GM21576 (cell line): ENCODE measurements around the gene FGG.

ENCODE experiments used
- ATAC-seq: cut with Tn5 transposase; IDR thresholded peaks from one replicate; pipeline ENCODE4 v1.9.1; 2021; ENCODE audit warnings: mild to moderate bottlenecking, moderate library complexity; ENCODE audit not compliant: unreplicated experiment

The FGG gene

DNA sequence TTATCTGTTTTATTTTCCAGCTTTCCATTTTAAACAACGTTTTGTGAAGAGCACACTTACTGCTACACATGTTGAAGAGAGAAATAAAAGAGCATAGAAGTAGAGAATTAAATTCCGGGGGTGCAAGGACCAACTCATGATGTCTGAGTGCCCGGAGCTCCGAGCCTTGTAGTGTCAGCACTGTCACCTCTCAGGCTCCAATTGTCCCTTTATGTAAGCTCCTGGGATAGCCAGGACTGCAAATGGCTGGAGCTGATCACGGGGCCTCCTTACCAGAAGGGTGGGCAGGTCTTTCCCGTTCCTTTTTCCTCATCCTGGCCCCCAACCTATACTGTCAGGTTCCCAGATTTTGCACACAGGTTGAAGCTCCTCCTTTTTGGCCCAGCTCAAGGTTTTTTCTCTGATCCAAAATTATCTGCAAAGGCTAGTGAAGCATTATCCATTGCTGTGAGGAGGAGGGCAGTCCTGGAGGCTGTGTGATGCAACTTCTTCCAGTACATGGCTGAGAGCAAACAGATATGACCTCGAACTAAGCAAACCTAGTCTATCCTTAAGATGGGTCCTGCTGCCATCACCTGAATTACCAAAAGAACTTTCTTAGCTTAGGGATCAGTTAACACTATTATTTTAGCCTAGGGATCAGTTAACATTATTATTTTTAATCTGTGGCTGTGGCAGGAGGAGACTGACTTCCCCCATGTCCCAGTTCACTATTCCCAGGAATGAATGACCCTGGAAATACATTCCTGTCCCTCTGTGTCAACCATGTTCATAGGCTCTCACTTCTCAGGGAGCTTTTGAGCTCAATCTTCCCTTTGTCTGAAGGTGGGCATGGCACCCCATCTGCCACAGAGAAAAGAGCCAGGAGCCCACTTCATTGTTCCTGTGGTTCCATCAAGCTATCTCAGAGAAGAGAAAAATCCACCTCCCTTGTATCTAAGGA lies at the start of gene FGG:
Gene FGG (minus strand): TSS at position 185 of the 943 bp plus-strand sequence. CDS start 47 bp downstream, at position 138.
- ATAC-seq = no peak

DNA sequence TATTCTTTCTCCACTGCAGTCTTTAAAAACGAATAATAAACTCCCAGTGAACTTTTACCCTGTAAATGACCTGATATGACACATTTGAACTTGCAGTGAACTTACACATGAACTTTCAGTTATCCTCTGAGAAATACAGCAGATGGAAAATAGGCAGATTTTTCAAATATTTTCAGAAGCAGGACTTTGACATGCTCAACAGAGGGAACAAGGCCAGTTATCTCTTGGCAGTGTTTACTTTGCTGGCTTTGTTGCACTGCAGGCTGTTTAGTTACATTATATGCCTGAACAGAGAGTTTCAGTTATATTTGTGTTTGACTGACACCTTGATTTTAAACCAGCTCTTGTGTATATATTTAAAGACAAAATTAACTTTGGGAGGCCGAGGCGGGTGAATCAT lies 47.6 kb upstream of the FGG start:
- no peak for ATAC-seq

DNA sequence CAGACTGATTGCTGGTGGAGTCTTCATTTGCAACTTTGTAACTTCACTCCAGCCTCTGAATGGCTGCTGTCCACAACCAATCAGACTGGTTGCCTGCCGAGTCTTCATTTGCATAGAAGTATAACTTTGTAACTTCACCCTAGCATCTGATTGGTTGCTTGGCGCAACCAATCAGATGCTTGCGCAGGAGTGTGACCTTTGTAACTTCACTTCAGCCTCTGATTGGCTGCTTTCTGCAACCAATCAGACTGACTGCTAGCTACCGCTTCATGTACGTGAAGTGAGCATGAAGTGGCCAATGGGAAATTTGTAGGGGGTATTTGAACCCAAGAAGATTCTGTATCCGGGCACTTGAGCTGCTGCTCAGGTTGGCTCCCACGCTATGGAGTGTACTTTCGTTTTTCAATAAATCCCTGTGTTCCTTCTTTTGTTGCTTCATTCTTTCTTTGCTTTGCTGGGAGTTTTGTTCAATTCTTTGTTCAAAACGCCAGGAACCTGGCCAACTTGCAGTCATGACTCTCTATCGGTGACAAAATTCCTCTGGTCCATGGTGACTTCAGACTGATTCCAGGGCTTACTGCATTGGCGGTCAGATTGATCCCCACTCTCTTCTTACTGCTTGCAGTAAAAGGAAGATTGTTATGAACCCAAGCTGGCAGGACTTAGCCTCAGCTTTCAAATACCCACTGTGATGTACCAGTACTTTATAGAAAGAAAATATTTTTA lies 46.4 kb upstream of the FGG start:
- no peak for ATAC-seq

DNA sequence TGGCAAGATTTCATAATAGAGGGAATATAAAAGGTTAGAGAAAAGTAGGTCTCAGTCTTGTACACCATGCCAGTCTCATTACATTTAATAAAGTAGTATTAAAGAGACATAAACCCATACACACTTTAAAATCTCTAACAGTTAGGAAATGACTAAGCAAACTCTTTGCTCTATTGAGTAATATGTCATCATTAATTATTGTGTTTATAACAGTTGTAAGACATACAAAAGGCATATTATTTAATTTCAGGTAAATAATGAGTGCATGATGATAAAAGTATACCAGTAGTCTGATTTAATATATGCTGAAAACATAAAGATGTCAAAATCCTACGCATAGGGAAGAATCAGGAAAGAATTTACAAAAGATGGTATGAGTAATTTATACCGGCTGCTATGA lies 31.0 kb upstream of the FGG start:
- no peak for ATAC-seq

DNA sequence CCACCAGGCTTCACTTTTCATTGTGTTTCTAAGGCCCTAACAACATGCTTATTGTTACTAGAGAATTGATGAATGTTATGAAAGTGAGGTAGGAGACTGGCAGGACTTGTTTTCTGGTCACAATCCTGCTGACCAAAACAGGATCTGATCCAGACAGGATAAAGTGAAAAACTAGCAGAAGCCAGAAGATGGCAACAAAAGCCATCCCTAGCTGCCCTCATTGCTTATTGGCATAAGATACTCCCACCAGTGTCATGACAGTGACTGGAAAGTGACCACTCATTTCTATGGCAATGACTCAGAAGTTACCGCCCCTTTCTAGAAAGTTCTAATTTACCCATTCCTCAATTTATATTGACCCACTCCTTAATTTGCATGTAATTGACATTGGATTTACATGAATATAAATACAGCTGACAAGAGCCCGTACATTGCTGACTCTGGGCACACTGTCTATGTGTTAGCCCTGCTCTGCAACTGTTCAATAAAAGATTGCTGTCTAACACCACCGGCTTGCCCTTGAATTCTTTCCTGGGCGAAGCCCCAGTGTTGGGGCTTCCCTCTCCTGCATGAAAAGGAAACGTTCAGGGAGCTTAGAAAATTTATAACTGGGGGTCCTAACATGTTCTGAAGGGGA lies 30.0 kb upstream of the FGG start:
- ATAC-seq = no peak

DNA sequence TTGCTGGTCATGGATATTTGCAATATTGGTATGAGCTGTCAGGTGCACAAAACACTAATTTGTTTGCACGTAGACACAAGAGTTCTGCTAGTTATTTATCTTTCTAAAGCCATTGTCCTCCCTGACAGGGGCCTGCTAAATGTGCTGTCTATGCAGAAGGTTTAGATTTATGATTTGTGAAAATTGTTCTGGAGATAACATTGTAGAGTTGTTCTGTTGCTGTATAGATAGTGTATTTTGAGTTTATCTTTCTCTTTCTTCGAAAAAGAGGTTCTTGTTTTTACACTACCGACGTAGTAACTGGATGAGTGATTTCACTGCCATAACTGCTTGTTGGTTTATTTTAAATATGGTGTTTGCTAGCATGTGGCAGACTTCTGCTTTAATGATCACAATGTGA lies 28.5 kb upstream of the FGG start:
- no peak for ATAC-seq

DNA sequence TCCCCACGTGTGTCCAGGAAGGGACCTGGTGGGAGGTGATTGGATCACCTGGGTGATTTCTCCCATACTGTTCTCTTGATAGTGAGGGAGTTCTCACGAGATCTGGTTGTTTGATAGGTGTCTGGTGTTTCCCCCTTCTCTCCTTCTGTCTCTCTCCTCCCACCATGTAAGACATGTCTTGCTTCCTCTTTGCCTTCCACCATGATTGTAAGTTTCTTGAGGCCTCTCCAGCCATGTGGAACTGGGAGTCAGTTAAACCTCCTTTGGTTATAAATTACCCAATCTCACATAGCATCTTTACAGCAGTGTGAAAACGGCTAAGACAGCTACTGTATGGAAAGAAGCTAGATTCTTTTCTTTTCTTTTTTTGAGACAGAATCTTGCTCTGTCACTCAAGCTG lies 21.6 kb upstream of the FGG start:
- ATAC-seq = no peak

DNA sequence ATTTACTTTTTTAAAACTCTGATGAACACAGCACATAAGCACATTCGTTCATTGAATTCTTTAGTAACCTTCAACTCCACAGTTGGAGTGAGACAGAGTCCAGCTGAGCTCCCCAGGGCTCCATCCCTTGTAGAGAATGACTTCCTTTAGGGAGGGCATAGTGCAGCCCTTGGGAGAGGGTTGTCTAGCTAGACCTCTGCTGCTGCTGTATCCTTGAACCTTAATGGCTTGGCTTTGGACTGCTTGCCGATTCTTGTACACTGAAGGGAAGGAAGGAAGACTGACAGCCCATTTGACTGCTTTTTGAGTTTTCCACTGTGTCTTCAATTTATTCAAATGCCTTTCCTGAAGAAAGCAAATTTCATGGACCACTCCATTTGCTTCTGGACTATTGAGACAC lies 19.4 kb upstream of the FGG start:
- ATAC-seq = no peak

DNA sequence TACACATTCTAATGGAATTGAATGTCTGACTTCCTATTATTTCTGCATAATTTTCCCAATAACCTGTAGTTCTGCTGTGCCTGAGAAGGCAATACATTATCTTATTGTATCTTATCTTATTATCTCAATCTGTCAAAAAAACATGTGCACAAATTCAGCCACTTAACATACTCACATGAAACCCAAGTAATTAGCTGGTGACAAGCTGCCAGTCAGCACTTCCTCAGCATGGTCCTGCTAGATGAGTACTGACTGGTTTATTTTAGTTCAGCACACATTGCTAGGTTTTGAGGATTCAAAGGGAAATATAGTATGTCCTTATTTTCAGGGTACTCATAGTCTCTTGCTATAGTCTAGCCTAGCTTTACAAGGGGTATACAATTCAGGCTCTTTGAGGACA lies 17.9 kb upstream of the FGG start:
- no peak for ATAC-seq

DNA sequence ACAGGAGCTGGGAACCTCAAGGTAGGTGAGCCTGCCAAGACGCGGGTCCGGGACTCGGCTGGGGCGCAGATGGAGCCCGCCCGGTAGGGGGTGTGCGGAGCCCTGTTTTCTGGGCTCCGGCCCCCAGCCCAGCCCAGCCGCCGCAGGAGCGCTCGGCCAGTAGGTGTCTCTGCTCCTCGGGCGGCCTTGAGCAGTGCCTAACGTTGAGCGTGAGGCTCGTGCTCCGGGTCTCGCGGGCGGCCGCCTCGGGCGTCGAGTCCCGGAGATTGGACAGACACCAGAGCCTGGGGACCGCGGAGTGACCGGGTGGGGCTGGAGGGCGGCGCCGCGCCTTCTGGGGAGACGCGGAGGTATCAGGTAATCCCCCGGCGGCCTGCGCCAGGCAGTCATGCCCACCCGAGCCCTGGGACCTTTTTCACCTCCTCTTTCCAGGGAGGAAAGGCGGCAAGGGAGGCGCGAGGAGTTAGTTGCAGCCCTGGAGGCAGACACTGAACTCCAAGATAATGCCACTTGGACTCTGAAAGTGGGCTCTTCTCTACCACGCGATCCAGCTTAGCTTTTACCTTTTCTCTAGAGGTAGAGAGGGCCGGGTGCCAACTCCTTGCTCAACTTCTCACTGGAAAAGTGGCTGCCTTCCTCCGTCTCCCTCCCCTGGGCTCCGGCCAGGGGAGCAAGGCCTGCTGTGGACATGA lies 14.5 kb upstream of the FGG start:
- ATAC-seq = peak; percentile 96

DNA sequence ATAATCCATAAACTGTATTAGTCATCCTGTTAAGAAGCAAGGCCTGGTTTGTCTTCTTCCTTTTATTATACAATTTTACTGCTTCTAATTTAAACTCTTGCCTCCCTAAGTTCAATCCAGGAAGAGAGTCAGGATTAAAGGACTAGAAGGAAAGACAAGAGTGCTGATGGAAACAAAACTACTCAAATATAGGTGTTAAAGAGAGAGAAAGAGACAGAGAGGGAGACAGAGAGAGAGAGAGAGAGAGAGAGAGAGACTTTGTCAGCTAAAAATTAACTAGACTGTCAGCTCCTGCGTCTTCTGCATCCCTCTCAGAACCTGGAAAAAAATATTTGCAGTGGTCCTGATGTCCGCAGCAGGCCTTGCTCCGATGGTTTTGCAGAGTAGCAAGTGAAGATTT lies 13.5 kb upstream of the FGG start:
- no peak for ATAC-seq

DNA sequence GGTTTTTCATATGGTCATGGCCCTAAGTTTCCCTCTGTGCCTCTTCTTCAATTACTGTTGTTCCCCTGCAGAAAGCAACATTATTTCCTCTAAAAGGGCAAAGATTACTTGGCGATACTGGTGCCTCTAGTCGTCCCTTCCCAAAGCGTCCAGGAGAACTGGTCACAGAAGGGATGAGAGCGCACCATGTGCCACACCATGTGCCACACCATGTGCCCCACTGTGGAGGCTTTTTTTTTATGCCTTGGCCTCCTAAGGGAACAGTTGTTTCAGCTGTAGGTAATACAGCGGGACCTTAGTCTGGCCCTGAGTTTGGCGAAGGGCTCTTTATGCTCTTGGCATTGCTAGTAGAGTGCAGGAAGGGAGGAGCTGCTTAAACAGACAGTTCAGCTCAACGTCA lies 11.5 kb upstream of the FGG start:
- ATAC-seq = no peak

DNA sequence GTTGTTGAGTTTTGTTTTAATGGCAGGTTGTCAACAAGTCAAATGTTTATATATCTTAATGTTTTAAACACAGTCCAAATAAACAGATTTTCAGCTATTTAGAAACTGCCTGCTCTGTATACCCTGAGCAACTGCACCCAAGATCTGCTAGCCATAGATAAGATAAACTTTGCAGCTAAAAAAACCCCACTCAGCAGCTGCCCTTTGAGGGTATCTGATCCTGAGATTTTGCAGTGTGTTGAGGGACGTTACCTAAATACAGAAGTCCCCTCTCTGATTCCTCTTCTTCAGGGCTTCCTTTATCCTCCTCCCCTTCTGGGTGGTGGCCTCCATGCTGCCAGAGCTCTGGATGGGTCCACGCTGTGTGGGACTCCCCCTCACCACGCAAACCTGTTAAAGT lies 11.0 kb upstream of the FGG start:
- ATAC-seq = no peak

DNA sequence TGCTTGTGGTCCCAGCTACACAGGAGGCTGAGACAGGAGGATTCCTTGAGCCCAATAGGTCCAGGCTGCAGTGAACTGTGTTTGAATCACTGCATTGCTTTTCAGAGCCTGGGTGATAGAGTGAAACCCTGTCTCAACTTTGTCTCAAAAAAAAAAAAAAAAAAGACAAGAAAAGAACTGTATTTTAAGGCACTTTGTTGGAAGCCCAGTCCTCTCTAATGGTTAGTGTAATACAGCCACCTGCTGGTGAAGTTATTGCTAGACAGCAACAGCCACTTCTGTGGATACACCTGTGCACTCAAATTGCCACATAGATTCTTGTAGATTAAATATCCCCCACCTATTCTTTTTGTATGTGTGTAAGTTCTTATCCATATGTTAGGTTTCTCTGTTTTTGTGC lies 10.1 kb upstream of the FGG start:
- ATAC-seq = peak; percentile 41

DNA sequence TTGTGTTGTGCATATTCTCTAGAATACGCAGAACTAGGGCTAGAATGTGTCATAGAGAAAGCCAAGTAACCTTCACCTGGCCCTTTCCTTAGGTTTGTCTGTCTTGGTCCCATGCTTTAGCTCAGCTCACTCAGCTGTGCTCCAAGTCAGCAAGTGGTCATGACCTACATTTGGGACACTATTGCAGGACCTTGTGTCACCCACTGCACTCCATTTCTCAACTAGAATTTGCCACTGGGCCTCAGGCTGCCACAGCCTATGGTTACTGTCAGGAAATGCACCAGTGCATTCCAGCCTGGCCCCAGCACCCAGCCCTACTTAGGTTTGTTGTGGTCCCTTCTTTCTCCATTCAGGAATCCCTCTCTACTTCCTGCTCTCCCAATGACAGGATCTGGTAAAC lies 7.7 kb upstream of the FGG start:
- ATAC-seq = no peak

DNA sequence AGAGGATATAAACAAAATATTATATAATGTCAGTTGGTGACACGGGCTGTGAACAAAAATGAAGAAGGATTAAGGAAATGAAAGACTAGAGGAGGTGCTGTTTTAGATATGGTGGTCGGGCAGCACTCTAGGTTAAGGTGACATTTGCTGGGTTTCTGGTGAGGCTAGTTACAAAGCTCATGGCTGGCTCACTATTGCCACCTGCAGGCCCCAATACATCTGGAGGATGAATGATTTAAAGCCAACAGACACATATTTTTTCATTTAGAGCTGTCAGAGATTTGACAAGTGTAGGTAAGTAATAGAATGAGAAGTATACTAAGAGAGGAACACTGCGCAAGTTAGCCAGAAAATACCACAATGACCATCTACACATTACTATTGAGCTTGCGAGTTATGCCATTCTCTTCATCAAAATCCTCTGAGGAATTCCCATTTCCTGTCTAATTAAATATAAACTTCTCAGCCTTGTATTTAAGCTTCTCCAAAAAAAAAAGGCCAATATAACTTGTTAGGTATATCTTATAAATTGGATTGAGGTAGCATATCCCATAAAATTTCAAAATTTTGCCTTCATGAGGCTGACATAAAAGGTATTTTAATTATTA lies 6.4 kb upstream of the FGG start:
- peak; percentile 65 for ATAC-seq

DNA sequence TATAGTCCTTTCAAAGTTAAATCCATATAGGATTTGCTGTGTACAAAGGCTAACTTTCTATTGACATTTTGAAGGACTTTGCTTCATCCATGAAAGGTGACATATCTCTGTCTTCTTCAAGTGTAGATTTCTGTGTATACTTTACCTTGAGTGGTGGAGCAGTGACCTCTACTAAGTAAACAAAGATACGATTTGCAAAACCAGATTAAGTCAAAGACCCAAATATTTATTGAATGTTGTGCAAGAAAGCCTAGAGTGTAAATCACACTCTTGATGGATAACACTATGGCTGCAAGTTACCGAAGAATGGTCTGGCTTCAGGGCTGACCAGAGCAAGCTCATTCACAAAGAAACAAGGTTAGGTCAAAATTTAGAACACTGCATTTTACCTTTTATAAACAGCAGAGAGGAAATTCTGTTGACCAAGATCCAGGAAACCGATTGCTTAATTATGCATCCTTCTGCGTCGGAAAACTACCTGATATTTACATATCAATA lies 5.4 kb upstream of the FGG start:
- no peak for ATAC-seq

DNA sequence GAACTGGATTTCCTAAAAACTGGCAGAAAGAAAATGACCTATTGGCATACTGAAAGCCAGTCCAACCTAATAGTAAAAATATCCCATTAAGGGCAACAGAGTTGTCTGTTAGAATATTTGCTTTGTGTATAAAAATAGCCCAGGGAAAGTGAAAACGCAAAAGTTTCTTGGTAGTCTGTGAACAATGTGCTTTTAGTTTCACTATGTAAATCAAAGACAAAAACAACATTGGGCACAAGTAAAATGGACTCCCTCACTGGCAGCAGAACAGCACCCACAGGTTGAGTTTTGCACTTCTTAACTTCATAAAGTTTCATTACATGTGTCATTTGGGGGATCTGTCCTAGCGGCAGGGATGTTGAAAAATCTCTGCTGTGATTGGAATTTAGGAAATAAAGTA lies 4.3 kb upstream of the FGG start:
- peak; percentile 96 for ATAC-seq

DNA sequence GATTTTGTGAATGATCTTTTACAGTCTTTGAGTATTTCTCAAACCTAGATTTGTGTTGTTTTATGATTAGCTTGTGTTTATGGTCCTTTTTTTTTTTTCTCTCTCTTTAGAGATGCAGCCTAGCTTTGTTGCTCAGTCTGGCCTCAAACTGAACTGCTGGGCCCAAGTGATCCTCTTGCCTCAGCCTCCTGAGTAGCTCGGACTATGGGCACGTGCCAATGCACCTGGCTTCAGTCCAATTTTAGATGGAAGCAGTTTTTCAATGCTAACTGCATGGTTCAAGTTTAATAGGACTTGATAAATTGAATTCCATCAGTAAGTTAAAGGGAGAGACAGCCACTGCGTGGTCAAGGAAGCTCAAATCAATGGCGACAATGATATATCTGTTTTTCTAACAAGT lies 3.8 kb upstream of the FGG start:
- ATAC-seq = no peak

DNA sequence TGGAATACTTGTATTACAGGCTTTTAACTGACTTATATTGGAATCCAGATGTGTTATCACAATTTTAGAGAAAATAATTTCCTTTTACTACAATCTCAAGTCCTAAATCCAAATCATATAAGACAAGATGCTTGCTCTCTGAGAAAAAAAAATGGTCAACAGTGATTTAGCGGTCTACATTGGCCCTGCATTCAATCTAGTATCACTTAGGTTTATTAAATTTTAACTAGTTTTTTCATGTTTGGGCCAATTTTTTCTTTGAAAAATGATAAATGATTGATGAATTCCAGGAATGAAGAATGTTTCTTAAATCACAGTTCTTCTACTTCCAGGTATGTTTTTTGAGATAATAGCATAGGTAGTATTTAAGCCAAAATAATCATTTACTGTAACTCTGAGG lies 2.8 kb upstream of the FGG start:
- ATAC-seq = no peak

DNA sequence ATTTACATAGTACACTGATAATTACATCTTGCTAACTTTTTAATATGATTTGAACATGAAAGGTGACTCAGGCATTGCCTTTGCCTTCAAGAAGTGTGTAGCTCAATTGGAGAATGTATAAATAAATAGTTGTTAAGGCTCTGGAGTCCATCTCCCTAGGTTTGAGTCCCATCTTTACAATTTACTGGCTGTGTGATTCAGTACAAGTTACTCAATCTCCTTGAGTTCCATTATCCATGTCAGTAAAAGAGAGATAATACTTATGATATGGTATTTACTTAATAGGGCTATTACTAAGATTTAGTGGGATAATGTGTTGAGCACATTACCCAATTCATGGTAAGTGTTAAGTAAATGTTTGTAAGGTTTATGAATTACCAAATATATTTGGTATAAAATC lies 1.9 kb upstream of the FGG start:
- no peak for ATAC-seq
